ENCODE measurements around the gene GPR137B.
A peak's percentile ranks its signal among the peaks of the same experiment; 100 is the strongest.

GPR137B gene

GRCh38 chr1:236142253-236143103 is at the start of gene GPR137B:
Gene GPR137B, plus strand, starts transcription at chr1:236142539. Its CDS starts 84 bp downstream, at chr1:236142623.
- peak; percentile 61 for DNase-seq (ENCODE audit: low read depth)

GRCh38 chr1:236092899-236093298 is 49.4 kb upstream of the GPR137B start:
- no peak for DNase-seq (ENCODE audit: low read depth)

- no peak for DNase-seq (ENCODE audit: low read depth)
Observed at GRCh38 chr1:236095705-236096520, 46.4 kb upstream of the GPR137B start.

- DNase-seq (ENCODE audit: low read depth): peak; percentile 63
Observed at GRCh38 chr1:236096660-236097482, 45.5 kb upstream of the GPR137B start.

GRCh38 chr1:236098267-236098666 is 44.1 kb upstream of the GPR137B start:
- DNase-seq (ENCODE audit: low read depth): no peak

- peak; percentile 69 for DNase-seq (ENCODE audit: low read depth)
Observed at GRCh38 chr1:236099355-236099974, 42.9 kb upstream of the GPR137B start.

GRCh38 chr1:236100799-236101198 is 41.5 kb upstream of the GPR137B start:
- DNase-seq (ENCODE audit: low read depth): no peak

- DNase-seq (ENCODE audit: low read depth): no peak
Observed at GRCh38 chr1:236101233-236102200, 40.8 kb upstream of the GPR137B start.

GRCh38 chr1:236102611-236103010 is 39.7 kb upstream of the GPR137B start:
- DNase-seq (ENCODE audit: low read depth): no peak

- no peak for DNase-seq (ENCODE audit: low read depth)
Observed at GRCh38 chr1:236103059-236103458, 39.3 kb upstream of the GPR137B start.

GRCh38 chr1:236103646-236104218 is 38.6 kb upstream of the GPR137B start:
- peak; percentile 63 for DNase-seq (ENCODE audit: low read depth)

- peak; percentile 19 for DNase-seq (ENCODE audit: low read depth)
Observed at GRCh38 chr1:236107121-236107907, 35.0 kb upstream of the GPR137B start.

GRCh38 chr1:236108027-236108648 is 34.2 kb upstream of the GPR137B start:
- DNase-seq (ENCODE audit: low read depth): no peak

- no peak for DNase-seq (ENCODE audit: low read depth)
Observed at GRCh38 chr1:236110137-236110536, 32.2 kb upstream of the GPR137B start.

GRCh38 chr1:236111527-236112331 is 30.6 kb upstream of the GPR137B start:
- no peak for DNase-seq (ENCODE audit: low read depth)

GRCh38 chr1:236112332-236112627 is 30.1 kb upstream of the GPR137B start:
- DNase-seq (ENCODE audit: low read depth): no peak

- no peak for DNase-seq (ENCODE audit: low read depth)
Observed at GRCh38 chr1:236113324-236114032, 28.9 kb upstream of the GPR137B start.

Measured in EH (cell line).